SK-N-SH treated with all-trans-retinoic acid at 6 μM for 48 hours (cell line): ENCODE data around the gene LGALS7B.

Experiments
- ATAC-seq: fragments of 200-7000 bp; cut with Tn5 transposase; 3 replicates; pipeline ENCODE4 v1.9.1; 2020; ENCODE audit warnings: mild to moderate bottlenecking, moderate library complexity
- ARNTL ChIP-seq: fragments of 450-650 bp; formaldehyde crosslinking; IDR thresholded peaks from 2 replicates; pipeline ENCODE4 v1.5.0; 2020; ENCODE audit warnings: low read depth, mild to moderate bottlenecking, moderate library complexity, borderline replicate concordance
- BACH2 ChIP-seq: fragments of 250-450 bp; sonication (Bioruptor Pico); IDR thresholded peaks from 2 replicates; pipeline ENCODE4 v1.9.0; 2021; ENCODE audit warnings: mild to moderate bottlenecking, borderline replicate concordance
- CSDC2 ChIP-seq: fragments of 250-450 bp; sonication (Bioruptor Pico); IDR thresholded peaks from 2 replicates; pipeline ENCODE4 v1.5.0; 2020; ENCODE audit warnings: mild to moderate bottlenecking, moderate library complexity
- ESRRG ChIP-seq: fragments of 250-450 bp; sonication (Bioruptor Pico); IDR thresholded peaks from 2 replicates; pipeline ENCODE4 v1.6.1; 2021; ENCODE audit warnings: mild to moderate bottlenecking
- GLIS3 ChIP-seq: fragments of 250-450 bp; sonication (Bioruptor Pico); IDR thresholded peaks from 2 replicates; pipeline ENCODE4 v1.5.0; 2020; ENCODE audit warnings: mild to moderate bottlenecking, moderate library complexity
- ISL1 ChIP-seq: fragments of 250-450 bp; sonication (Bioruptor Pico); IDR thresholded peaks from 2 replicates; pipeline ENCODE4 v2.1.2; 2022; ENCODE audit warnings: mild to moderate bottlenecking, moderate library complexity
- OSR1 ChIP-seq: fragments of 250-450 bp; sonication (Bioruptor Pico); IDR thresholded peaks from 2 replicates; pipeline ENCODE4 v1.8.0; 2022; ENCODE audit warnings: moderate library complexity, mild to moderate bottlenecking, inconsistent platforms
- PPARA ChIP-seq: fragments of 250-450 bp; sonication (Bioruptor Pico); IDR thresholded peaks from 2 replicates; pipeline ENCODE4 v1.5.0; 2020; ENCODE audit warnings: mild to moderate bottlenecking, borderline replicate concordance
- RARB ChIP-seq: fragments of 250-450 bp; sonication (Bioruptor Pico); IDR thresholded peaks from 2 replicates; pipeline ENCODE4 v1.8.0; 2021; ENCODE audit warnings: mild to moderate bottlenecking, moderate library complexity
- SNAI2 ChIP-seq: fragments of 250-450 bp; sonication (Bioruptor Pico); IDR thresholded peaks from 2 replicates; pipeline ENCODE4 v1.5.0; 2020; ENCODE audit warnings: mild to moderate bottlenecking, moderate library complexity
- TCF4 ChIP-seq: fragments of 250-450 bp; sonication (Bioruptor Pico); IDR thresholded peaks from 2 replicates; pipeline ENCODE4 v1.8.0; 2021; ENCODE audit warnings: mild to moderate bottlenecking, moderate library complexity, borderline replicate concordance
- TOX ChIP-seq: fragments of 250-450 bp; sonication (Bioruptor Pico); IDR thresholded peaks from 2 replicates; pipeline ENCODE4 v1.8.0; 2021; ENCODE audit warnings: mild to moderate bottlenecking, moderate library complexity, borderline replicate concordance
- ZC3H10 ChIP-seq: fragments of 250-450 bp; sonication (Bioruptor Pico); IDR thresholded peaks from 2 replicates; pipeline ENCODE4 v1.5.1; 2021; ENCODE audit warnings: mild to moderate bottlenecking, moderate library complexity
- ZFP3 ChIP-seq: fragments of 250-450 bp; sonication (Bioruptor Pico); IDR thresholded peaks from 2 replicates; pipeline ENCODE4 v1.5.0; 2020; ENCODE audit warnings: mild to moderate bottlenecking, moderate library complexity
- ZFP30 ChIP-seq: fragments of 450-650 bp; formaldehyde crosslinking; IDR thresholded peaks from 2 replicates; pipeline ENCODE4 v1.5.0; 2022; ENCODE audit warnings: mild to moderate bottlenecking, moderate library complexity
- ZNF565 ChIP-seq: fragments of 450-650 bp; formaldehyde crosslinking; conservative IDR thresholded peaks from 2 replicates; pipeline ENCODE4 v1.5.0; 2020; ENCODE audit warnings: low read depth, mild to moderate bottlenecking, moderate library complexity
- ZNF70 ChIP-seq: fragments of 450-650 bp; formaldehyde crosslinking; IDR thresholded peaks from 2 replicates; pipeline ENCODE4 v1.5.0; 2020; ENCODE audit warnings: mild to moderate bottlenecking, moderate library complexity
- ZNF8 ChIP-seq: fragments of 450-650 bp; formaldehyde crosslinking; IDR thresholded peaks from 2 replicates; pipeline ENCODE4 v1.5.0; 2020; ENCODE audit warnings: mild to moderate bottlenecking, moderate library complexity
- TF ChIP-seq, protein P1 (sequence below): fragments of 250-450 bp; sonication (Bioruptor Pico); IDR thresholded peaks from 2 replicates; pipeline ENCODE4 v1.5.1; 2021; ENCODE audit warnings: mild to moderate bottlenecking, moderate library complexity
- TF ChIP-seq, protein P2 (sequence below): fragments of 250-450 bp; sonication (Bioruptor Pico); IDR thresholded peaks from 2 replicates; pipeline ENCODE4 v1.8.0; 2020; ENCODE audit warnings: mild to moderate bottlenecking, moderate library complexity, borderline replicate concordance
- TF ChIP-seq, protein P3 (sequence below): fragments of 250-450 bp; sonication (Bioruptor Pico); IDR thresholded peaks from 2 replicates; pipeline ENCODE4 v1.5.1; 2020; ENCODE audit warnings: low read depth, mild to moderate bottlenecking, moderate library complexity
- TF ChIP-seq, protein P4 (sequence below): fragments of 250-450 bp; sonication (Bioruptor Pico); IDR thresholded peaks from 2 replicates; pipeline ENCODE4 v1.8.0; 2021; ENCODE audit warnings: low read depth, mild to moderate bottlenecking, moderate library complexity, borderline replicate concordance

The LGALS7B gene

DNA sequence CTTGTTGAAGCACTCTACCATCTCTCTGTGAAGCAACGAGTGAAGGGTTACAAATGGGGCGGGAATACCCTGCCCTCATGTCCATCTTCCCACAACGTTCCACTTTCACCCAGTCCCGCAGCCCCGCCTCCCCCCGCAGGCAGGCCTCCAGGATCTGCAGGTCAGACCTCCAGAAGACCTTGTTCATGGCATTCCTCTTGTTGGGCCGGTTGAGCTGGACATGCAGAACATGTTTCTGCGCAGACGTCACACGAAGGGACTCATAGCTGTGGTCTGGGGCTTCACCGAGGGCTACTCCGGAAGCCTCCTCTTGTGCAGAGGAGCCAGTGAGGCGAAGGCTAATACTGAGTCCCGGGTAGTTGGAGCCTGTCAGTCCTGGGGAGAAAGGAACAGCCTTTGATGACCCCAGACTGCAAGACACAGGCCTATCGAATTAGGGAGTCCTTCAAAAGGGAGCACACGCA is 42.2 kb downstream of the LGALS7B start:
- no peak for TF ChIP-seq RARB
- TF ChIP-seq ZFP3 (CRISPR knock-in tag): no peak
- TF ChIP-seq ZFP30 (CRISPR knock-in tag): no peak
- no peak for TF ChIP-seq ZNF565 (CRISPR knock-in tag)
- no peak for TF ChIP-seq ESRRG (CRISPR knock-in tag)
- TF ChIP-seq OSR1 (CRISPR knock-in tag): no peak
- TF ChIP-seq ISL1 (CRISPR knock-in tag): no peak
- no peak for TF ChIP-seq TCF4 (CRISPR knock-in tag)
- TF ChIP-seq TOX (CRISPR knock-in tag): no peak
- TF ChIP-seq, protein P1, sequence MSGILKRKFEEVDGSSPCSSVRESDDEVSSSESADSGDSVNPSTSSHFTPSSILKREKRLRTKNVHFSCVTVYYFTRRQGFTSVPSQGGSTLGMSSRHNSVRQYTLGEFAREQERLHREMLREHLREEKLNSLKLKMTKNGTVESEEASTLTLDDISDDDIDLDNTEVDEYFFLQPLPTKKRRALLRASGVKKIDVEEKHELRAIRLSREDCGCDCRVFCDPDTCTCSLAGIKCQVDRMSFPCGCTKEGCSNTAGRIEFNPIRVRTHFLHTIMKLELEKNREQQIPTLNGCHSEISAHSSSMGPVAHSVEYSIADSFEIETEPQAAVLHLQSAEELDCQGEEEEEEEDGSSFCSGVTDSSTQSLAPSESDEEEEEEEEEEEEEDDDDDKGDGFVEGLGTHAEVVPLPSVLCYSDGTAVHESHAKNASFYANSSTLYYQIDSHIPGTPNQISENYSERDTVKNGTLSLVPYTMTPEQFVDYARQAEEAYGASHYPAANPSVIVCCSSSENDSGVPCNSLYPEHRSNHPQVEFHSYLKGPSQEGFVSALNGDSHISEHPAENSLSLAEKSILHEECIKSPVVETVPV (CRISPR knock-in tag): no peak
- no peak for TF ChIP-seq ARNTL (CRISPR knock-in tag)
- no peak for TF ChIP-seq ZNF70 (CRISPR knock-in tag)
- TF ChIP-seq, all 23 proteins: peak for 0
- ATAC-seq: peak; percentile 68

DNA sequence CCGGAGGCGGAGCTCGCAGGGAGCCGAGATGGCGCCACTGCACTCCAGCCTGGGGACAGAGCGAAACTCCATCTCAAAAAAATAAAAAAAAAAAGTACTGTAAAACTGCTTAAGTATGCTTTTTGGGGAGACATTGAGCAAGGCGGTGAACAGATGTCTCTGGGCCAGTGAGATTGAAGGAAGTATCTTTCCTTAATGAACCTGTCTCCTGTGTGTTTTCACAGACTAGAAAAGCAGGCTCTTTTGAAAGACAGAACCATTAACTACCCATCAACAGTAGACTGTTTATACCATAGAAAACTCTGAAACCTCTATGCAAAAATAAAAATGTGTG is 44.1 kb downstream of the LGALS7B start:
- ATAC-seq: no peak
- no peak for TF ChIP-seq ZNF565 (CRISPR knock-in tag)

DNA sequence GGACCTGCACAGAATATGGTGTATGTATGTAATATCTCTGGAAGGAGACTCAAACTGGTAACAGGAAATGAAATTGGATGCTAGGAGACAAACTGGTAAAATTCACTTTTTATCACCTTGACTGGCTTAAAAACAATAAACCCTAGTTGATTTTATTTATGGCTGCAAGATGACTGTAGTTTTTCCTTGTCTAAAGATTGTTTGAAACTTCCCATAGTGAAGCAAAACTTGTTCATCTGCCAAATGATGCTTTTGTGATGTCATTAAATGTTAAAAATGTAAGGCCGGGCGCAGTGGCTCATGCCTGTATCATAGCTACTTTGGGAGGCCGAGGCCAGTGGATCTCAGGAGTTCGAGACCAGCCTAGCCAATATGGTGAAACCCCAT is 45.1 kb downstream of the LGALS7B start:
- no peak for TF ChIP-seq ARNTL (CRISPR knock-in tag)
- TF ChIP-seq, protein P1 (CRISPR knock-in tag): no peak
- no peak for TF ChIP-seq ZNF8
- no peak for TF ChIP-seq ZFP30 (CRISPR knock-in tag)
- no peak for TF ChIP-seq SNAI2 (CRISPR knock-in tag)
- TF ChIP-seq ZC3H10 (CRISPR knock-in tag): no peak
- no peak for TF ChIP-seq RARB
- TF ChIP-seq BACH2 (CRISPR knock-in tag): no peak
- no peak for TF ChIP-seq PPARA (CRISPR knock-in tag)
- no peak for TF ChIP-seq TCF4 (CRISPR knock-in tag)
- TF ChIP-seq ZNF70 (CRISPR knock-in tag): no peak
- TF ChIP-seq TOX (CRISPR knock-in tag): no peak
- no peak for TF ChIP-seq ESRRG (CRISPR knock-in tag)
- ATAC-seq: no peak

DNA sequence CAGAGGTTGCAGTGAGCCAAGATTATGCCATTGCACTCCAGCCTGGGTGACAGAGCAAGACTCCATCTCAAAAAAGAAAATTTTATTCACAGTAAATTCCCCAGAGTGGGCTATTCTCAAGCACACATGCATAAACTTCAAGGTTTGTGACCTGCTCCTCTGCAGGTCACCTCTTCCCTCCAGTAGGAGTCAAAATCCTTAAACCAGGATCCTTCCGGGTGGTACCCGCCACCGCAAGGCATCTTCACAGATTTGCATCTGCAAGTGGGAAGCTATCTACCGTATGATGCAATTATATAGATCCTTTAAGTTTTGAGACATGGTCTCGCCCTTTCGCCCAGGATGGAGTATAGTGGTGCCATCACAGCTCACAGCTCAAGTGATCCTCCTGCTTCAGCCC is 45.6 kb downstream of the LGALS7B start:
- TF ChIP-seq TOX (CRISPR knock-in tag): no peak
- no peak for TF ChIP-seq OSR1 (CRISPR knock-in tag)
- no peak for TF ChIP-seq ZFP30 (CRISPR knock-in tag)
- no peak for TF ChIP-seq ESRRG (CRISPR knock-in tag)
- TF ChIP-seq, protein P2, sequence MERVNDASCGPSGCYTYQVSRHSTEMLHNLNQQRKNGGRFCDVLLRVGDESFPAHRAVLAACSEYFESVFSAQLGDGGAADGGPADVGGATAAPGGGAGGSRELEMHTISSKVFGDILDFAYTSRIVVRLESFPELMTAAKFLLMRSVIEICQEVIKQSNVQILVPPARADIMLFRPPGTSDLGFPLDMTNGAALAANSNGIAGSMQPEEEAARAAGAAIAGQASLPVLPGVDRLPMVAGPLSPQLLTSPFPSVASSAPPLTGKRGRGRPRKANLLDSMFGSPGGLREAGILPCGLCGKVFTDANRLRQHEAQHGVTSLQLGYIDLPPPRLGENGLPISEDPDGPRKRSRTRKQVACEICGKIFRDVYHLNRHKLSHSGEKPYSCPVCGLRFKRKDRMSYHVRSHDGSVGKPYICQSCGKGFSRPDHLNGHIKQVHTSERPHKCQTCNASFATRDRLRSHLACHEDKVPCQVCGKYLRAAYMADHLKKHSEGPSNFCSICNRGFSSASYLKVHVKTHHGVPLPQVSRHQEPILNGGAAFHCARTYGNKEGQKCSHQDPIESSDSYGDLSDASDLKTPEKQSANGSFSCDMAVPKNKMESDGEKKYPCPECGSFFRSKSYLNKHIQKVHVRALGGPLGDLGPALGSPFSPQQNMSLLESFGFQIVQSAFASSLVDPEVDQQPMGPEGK (CRISPR knock-in tag): no peak
- no peak for TF ChIP-seq ZFP3 (CRISPR knock-in tag)
- no peak for TF ChIP-seq ARNTL (CRISPR knock-in tag)
- no peak for TF ChIP-seq PPARA (CRISPR knock-in tag)
- TF ChIP-seq CSDC2 (CRISPR knock-in tag): no peak
- TF ChIP-seq GLIS3 (CRISPR knock-in tag): no peak
- TF ChIP-seq ZC3H10 (CRISPR knock-in tag): no peak
- TF ChIP-seq SNAI2 (CRISPR knock-in tag): no peak
- TF ChIP-seq, protein P3, sequence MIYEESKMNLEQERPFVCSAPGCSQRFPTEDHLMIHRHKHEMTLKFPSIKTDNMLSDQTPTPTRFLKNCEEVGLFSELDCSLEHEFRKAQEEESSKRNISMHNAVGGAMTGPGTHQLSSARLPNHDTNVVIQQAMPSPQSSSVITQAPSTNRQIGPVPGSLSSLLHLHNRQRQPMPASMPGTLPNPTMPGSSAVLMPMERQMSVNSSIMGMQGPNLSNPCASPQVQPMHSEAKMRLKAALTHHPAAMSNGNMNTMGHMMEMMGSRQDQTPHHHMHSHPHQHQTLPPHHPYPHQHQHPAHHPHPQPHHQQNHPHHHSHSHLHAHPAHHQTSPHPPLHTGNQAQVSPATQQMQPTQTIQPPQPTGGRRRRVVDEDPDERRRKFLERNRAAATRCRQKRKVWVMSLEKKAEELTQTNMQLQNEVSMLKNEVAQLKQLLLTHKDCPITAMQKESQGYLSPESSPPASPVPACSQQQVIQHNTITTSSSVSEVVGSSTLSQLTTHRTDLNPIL (CRISPR knock-in tag): no peak
- no peak for TF ChIP-seq BACH2 (CRISPR knock-in tag)
- TF ChIP-seq, protein P4, sequence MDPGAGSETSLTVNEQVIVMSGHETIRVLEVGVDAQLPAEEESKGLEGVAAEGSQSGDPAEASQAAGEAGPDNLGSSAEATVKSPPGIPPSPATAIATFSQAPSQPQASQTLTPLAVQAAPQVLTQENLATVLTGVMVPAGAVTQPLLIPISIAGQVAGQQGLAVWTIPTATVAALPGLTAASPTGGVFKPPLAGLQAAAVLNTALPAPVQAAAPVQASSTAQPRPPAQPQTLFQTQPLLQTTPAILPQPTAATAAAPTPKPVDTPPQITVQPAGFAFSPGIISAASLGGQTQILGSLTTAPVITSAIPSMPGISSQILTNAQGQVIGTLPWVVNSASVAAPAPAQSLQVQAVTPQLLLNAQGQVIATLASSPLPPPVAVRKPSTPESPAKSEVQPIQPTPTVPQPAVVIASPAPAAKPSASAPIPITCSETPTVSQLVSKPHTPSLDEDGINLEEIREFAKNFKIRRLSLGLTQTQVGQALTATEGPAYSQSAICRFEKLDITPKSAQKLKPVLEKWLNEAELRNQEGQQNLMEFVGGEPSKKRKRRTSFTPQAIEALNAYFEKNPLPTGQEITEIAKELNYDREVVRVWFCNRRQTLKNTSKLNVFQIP (CRISPR knock-in tag): no peak
- TF ChIP-seq ZNF70 (CRISPR knock-in tag): no peak
- no peak for TF ChIP-seq ISL1 (CRISPR knock-in tag)
- TF ChIP-seq, all 23 proteins: peak for 0

More for the DNA sequence above, 45.6 kb downstream of the LGALS7B start:
- no peak for ATAC-seq
